Mononuclear cell (primary cell): ENCODE results near the gene NDC1. TPM values are rescaled to one million over a fixed set of nuclear protein-coding genes. Genes with fewer than 3 reads are reported as not detected.
A peak's percentile ranks its signal among the peaks of the same experiment; 100 is the strongest.
"Not testable (repeated sequence)": the region's sequence is repeated elsewhere in the genome, so short reads cannot be mapped to it uniquely, and the experiment has no call there.

Experiments used
- H3K27me3 ChIP-seq: 2 replicates; pipeline ENCODE4 v1.6.0; 2011; ENCODE audit warnings: low read length, control low read depth; ENCODE audit not compliant: insufficient read depth
- H3K4me1 ChIP-seq: 2 replicates; pipeline ENCODE4 v1.5.1; 2011; ENCODE audit warnings: mild to moderate bottlenecking, low read length, control low read depth; ENCODE audit not compliant: insufficient read depth
- H3K4me3 ChIP-seq: 2 replicates; pipeline ENCODE4 v1.5.1; 2011; ENCODE audit warnings: mild to moderate bottlenecking, low read length, moderate library complexity
- H3K9me3 ChIP-seq: 2 replicates; pipeline ENCODE4 v1.5.1; 2011; ENCODE audit warnings: low read depth, mild to moderate bottlenecking, control low read depth, low read length
- total RNA-seq: library from RNA; depleted of rRNA; stranded (reverse); fragments of >200 nt; gene quantifications from one replicate; pipeline ENCODE4 v1.2.3, GENCODE V29; 2012

The NDC1 gene
- total RNA-seq = 6.6 TPM

GRCh38 chr1:53837924-53838653 lies at the start of gene NDC1:
TSS of gene NDC1 (minus strand) at chr1:53838296. CDS start at chr1:53838261, 35 bp downstream.
- Histone ChIP-seq H3K4me3 (peak within 1 kb of the TSS; percentile 71), H3K9me3 (no peaks in the 10 kb centered on the region), H3K4me1 (peaks cover 8% of the 10 kb centered on the region), H3K27me3 (no peaks in the 10 kb centered on the region)

GRCh38 chr1:53883600-53883999 lies 45.5 kb upstream of the NDC1 start:
- not testable (repeated sequence) for H3K4me3 ChIP-seq, H3K27me3 ChIP-seq, H3K4me1 ChIP-seq, H3K9me3 ChIP-seq

DNA sequence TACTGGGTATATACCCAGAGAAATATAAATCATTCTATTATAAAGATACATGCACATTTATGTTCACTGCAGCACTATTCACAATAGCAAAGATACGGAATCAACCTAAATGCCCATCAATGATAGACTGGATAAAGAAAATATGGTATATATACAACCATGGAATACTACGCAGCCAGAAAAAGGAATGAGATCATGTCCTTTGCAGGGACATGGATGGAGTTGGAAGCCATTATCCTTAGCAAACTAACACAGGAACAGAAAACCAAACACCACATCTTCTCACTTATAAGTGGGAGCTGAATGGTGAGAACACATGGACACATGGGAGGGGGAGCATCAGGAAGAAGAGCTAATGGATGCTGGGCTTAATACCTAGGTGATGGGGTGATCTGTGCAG lies 43.8 kb upstream of the NDC1 start:
- not testable (repeated sequence) for H3K4me3 ChIP-seq, H3K9me3 ChIP-seq, H3K4me1 ChIP-seq, H3K27me3 ChIP-seq

- Histone ChIP-seq H3K27me3 (no peaks in the 10 kb centered on the region), H3K9me3 (no peaks in the 10 kb centered on the region), H3K4me3 (no peak overlapping the region), H3K4me1 (no peaks in the 10 kb centered on the region)
Measured at GRCh38 chr1:53878492-53879105, 40.5 kb upstream of the NDC1 start.

- H3K27me3 ChIP-seq, H3K4me1 ChIP-seq, H3K9me3 ChIP-seq, H3K4me3 ChIP-seq: not testable (repeated sequence)
Measured at GRCh38 chr1:53875150-53875549, 37.1 kb upstream of the NDC1 start.

GRCh38 chr1:53871773-53872484 lies 33.8 kb upstream of the NDC1 start:
- H3K4me3 ChIP-seq = no peak overlapping the region
- H3K4me1 ChIP-seq = no peaks in the 10 kb centered on the region
- H3K9me3 ChIP-seq = no peaks in the 10 kb centered on the region
- no peaks in the 10 kb centered on the region for H3K27me3 ChIP-seq

- Histone ChIP-seq H3K4me1 (no peaks in the 10 kb centered on the region), H3K27me3 (no peaks in the 10 kb centered on the region), H3K9me3 (no peaks in the 10 kb centered on the region), H3K4me3 (no peak overlapping the region)
Measured at GRCh38 chr1:53871221-53871620, 33.1 kb upstream of the NDC1 start.

GRCh38 chr1:53869454-53870117 lies 31.5 kb upstream of the NDC1 start:
- no peak overlapping the region for H3K4me3 ChIP-seq
- no peaks in the 10 kb centered on the region for H3K9me3 ChIP-seq
- no peaks in the 10 kb centered on the region for H3K27me3 ChIP-seq
- no peaks in the 10 kb centered on the region for H3K4me1 ChIP-seq

DNA sequence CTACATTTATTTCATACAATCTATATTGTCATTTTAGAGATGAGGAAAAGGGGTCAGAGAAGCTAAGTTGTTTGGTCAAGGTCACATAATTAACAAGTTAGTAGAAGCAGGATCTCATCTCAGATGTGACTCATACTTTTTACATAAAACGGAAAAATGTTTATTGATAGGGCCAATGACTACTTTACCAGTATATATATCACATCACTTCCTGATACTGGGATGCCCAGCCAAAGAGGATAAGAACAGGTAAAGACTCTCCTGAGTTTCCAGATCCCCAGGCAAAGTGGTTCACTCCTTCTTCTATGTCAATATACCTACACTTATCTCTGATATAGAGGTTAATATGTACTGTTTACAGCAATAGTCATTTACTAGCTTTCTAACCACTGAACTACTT lies 30.5 kb upstream of the NDC1 start:
- Histone ChIP-seq H3K9me3 (no peaks in the 10 kb centered on the region), H3K27me3 (no peaks in the 10 kb centered on the region), H3K4me1 (no peaks in the 10 kb centered on the region), H3K4me3 (no peak overlapping the region)

DNA sequence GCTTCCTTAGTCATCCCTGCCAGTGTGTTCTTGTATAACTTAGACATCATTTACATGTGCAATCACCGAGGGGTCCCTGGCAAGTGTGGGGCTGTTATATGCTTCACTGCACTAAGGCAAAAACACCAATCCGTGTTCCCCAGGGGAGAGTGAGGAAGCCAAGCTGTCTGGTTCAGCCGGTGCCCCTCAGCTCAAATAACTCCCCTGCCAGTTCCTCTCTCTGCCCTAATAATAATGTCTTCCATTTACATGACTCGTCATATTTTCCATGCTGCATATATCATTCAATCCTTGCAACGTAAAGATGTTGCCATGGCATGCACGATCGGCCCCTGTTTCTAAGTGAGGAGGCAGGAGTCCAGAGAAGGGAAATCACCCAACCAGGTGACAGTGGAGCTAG lies 24.4 kb upstream of the NDC1 start:
- Histone ChIP-seq H3K4me3 (no peak overlapping the region), H3K27me3 (no peaks in the 10 kb centered on the region), H3K4me1 (no peaks in the 10 kb centered on the region), H3K9me3 (no peaks in the 10 kb centered on the region)

DNA sequence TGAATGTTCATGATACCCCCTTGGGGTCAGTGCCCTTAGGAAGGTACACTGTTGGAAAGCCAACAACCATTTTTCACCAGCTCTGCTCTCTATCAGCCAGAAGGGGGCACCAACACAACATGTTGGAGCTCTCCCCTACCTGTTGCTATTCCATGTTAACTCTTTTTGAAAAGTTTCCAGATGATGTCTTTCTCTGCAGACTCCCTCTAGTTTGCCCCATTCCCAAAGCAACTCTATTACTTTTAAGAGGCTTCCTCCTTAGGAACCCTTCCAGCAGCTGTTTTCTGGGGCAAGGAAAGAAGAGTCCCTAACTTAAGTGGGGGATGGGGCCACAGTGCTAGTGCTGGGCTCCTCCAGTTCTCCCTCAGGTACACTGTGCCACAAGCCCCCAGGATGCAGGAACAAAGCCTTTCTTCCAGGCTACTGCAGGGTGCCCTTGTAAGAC lies 22.9 kb upstream of the NDC1 start:
- no peaks in the 10 kb centered on the region for H3K4me1 ChIP-seq
- H3K27me3 ChIP-seq = no peaks in the 10 kb centered on the region
- no peaks in the 10 kb centered on the region for H3K9me3 ChIP-seq
- H3K4me3 ChIP-seq = no peak overlapping the region

DNA sequence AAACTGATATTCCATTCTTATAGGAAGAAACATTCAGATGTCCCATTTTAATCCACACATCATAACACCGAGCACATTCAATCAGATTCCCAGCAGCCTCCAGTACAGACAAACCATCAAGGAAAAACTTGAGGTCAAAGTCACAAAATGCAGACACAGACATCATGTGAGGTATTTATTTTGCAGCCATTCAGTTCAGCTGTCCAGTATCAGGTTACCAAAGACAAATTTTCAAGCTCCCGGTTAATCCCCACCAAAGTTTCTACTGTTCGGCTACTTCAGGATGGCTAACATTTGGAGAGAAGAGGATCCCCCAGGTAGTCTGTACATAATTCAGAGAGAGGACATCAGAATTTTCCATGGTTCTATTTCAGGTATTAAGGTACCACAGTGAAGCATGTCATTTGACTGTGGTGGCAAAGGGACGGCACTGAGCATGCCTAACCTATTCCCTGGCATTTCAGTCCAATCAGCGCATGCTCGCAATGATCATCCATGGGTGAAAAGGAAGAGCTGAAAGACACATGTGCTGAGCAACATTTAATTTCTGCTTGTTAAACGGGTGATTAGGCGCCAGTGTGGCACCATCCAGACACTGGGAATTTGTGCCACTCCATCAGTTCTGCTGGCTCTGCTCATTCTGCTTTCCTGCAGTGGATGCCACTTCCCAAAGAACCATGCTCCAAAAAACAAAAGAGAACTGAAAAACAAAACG lies 13.6 kb upstream of the NDC1 start:
- Histone ChIP-seq H3K4me3 (no peak overlapping the region), H3K9me3 (no peaks in the 10 kb centered on the region), H3K27me3 (no peaks in the 10 kb centered on the region), H3K4me1 (no peaks in the 10 kb centered on the region)

DNA sequence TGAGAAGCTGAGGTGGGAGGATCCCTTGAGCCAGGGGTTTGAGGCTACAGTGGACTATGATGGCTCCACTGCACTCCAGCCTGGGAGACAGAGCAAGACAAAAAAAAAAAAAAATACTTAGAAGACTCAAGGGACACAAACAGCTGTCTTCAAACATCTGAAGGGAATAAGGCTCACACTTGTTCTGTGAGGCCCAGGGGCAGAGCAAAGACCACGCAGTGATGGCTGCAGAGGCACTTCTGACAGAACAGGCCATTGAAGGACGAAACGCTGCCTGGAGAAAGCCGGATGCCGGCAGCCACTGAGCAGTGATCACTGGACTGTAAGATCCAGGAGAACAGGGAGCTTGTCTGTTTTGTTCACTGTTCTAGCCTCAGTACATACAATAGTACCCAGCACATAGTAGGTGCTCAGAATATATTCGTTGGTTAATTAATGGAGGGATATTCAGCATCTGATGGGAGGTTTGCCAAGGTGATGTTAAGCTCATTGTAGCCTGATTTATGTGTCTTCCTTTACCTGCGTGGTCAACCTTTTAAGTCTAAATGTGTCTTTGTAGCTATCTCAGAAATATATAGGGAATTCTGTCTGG lies 12.1 kb upstream of the NDC1 start:
- Histone ChIP-seq H3K9me3 (no peaks in the 10 kb centered on the region), H3K27me3 (no peaks in the 10 kb centered on the region), H3K4me1 (no peaks in the 10 kb centered on the region), H3K4me3 (no peak overlapping the region)

GRCh38 chr1:53847980-53848379 lies 9.9 kb upstream of the NDC1 start:
- Histone ChIP-seq H3K4me1 (no peaks in the 10 kb centered on the region), H3K27me3 (no peaks in the 10 kb centered on the region), H3K4me3 (no peak overlapping the region), H3K9me3 (no peaks in the 10 kb centered on the region)
